Thymus (tissue), 14 donors: Measurements from ENCODE around the gene CCDC28B. TPM values are rescaled to one million over a fixed set of nuclear protein-coding genes. Genes with fewer than 3 reads are reported as not detected.
"Not testable (repeated sequence)": the region's sequence is repeated elsewhere in the genome, so short reads cannot be mapped to it uniquely, and the experiment has no call there.

Experiments used
- DNase-seq, 9 donors: peaks; one replicate each; pipeline ENCODE4 v3.0.0-alpha.2; 2013; ENCODE audit warnings: low spot score in 9 of 9, low read depth in 6 of 9, missing footprints in 1 of 9
- H3K27ac ChIP-seq, 2 donors: one replicate each; pipeline ENCODE4 v1.5.1; 2013; ENCODE audit warnings: control low read depth in 1 of 2, low read depth in 1 of 2, low read length in 1 of 2, mild to moderate bottlenecking in 1 of 2, moderate library complexity in 1 of 2
- H3K27me3 ChIP-seq, 2 donors: one replicate each; pipeline ENCODE4 v1.5.1; 2013; ENCODE audit warnings: low read length in 1 of 2; ENCODE audit not compliant: control insufficient read depth in 2 of 2, insufficient read depth in 1 of 2
- H3K36me3 ChIP-seq, 2 donors: one replicate each; pipeline ENCODE4 v1.5.1; 2013; ENCODE audit warnings: low read length in 1 of 2, mild to moderate bottlenecking in 1 of 2, moderate library complexity in 1 of 2; ENCODE audit not compliant: control insufficient read depth in 2 of 2, insufficient read depth in 2 of 2
- H3K4me1 ChIP-seq, 2 donors: one replicate each; pipeline ENCODE4 v1.5.1; 2013; ENCODE audit warnings: low read length in 2 of 2; ENCODE audit not compliant: control insufficient read depth in 2 of 2, insufficient read depth in 2 of 2
- H3K4me3 ChIP-seq, 2 donors: one replicate each; pipeline ENCODE4 v1.5.1; 2013; ENCODE audit warnings: low read length in 2 of 2, control low read depth in 1 of 2, mild to moderate bottlenecking in 1 of 2
- H3K9me3 ChIP-seq, 2 donors: one replicate each; pipeline ENCODE4 v1.5.1; 2013; ENCODE audit warnings: low read length in 1 of 2, mild to moderate bottlenecking in 1 of 2; ENCODE audit not compliant: control insufficient read depth in 2 of 2, insufficient read depth in 1 of 2
- WGBS: extraction: QIAGEN DNeasy Blood & Tissue Kit; methylation state at CpG from one replicate; pipeline ENCODE4 v1.1.7; 2013; 5-methylcytosine and 5-hydroxymethylcytosine counted together
- long read RNA-seq, 10 donors: transcript quantifications; one replicate each; lab custom pipeline, GENCODE V29; 2026
- polyA plus RNA-seq: library from polyadenylated mRNA; stranded (reverse); fragments of 200-250 nt; gene quantifications from one replicate; pipeline ENCODE4 v1.2.3, GENCODE V29; 2013
- total RNA-seq: library from RNA; stranded (reverse); fragments of 120-200 nt; gene quantifications from one replicate; pipeline ENCODE4 v1.2.4, GENCODE V29; 2013
- donor health status: healthy.

Gene CCDC28B
- total RNA-seq (64.1 TPM), polyA plus RNA-seq (28.7 TPM)
- long read RNA-seq, donor 1, partial matches to known transcripts: 0 of 2 reads
- long read RNA-seq, donor 1, other reads (novel, unspliced or antisense): 0 of 2 reads
- long read RNA-seq, donor 2, transcript CCDC28B-201 (6 exons, 1,089 nt): major isoform, 22 of 59 reads
- long read RNA-seq, donor 2, partial matches to known transcripts: 34 of 59 reads
- long read RNA-seq, donor 2, other reads (novel, unspliced or antisense): 0 of 59 reads
- long read RNA-seq, donor 3, transcript CCDC28B-201 (6 exons, 1,089 nt): major isoform, 27 of 39 reads
- long read RNA-seq, donor 3, partial matches to known transcripts: 11 of 39 reads
- long read RNA-seq, donor 3, other reads (novel, unspliced or antisense): 0 of 39 reads
- long read RNA-seq, donor 4, partial matches to known transcripts: 6 of 9 reads
- long read RNA-seq, donor 4, other reads (novel, unspliced or antisense): 0 of 9 reads
- long read RNA-seq, donor 5, transcript CCDC28B-205 (4 exons, 615 nt): minor isoform, 8 of 48 reads
- long read RNA-seq, donor 5, transcript CCDC28B-201 (6 exons, 1,089 nt): major isoform, 12 of 48 reads
- long read RNA-seq, donor 5, partial matches to known transcripts: 23 of 48 reads
- long read RNA-seq, donor 5, other reads (novel, unspliced or antisense): 5 of 48 reads
- long read RNA-seq, donor 6, partial matches to known transcripts: 7 of 12 reads
- long read RNA-seq, donor 6, other reads (novel, unspliced or antisense): 0 of 12 reads
- long read RNA-seq, donor 7, transcript CCDC28B-201 (6 exons, 1,089 nt): major isoform, 7 of 14 reads
- long read RNA-seq, donor 7, partial matches to known transcripts: 6 of 14 reads
- long read RNA-seq, donor 7, other reads (novel, unspliced or antisense): 0 of 14 reads
- long read RNA-seq, donor 8, partial matches to known transcripts: 0 of 5 reads
- long read RNA-seq, donor 8, other reads (novel, unspliced or antisense): 0 of 5 reads
- long read RNA-seq, donor 9, transcript CCDC28B-201 (6 exons, 1,089 nt): major isoform, 7 of 7 reads
- long read RNA-seq, donor 9, partial matches to known transcripts: 0 of 7 reads
- long read RNA-seq, donor 9, other reads (novel, unspliced or antisense): 0 of 7 reads
- long read RNA-seq, donor 10, transcript CCDC28B-201 (6 exons, 1,089 nt): major isoform, 11 of 25 reads
- long read RNA-seq, donor 10, partial matches to known transcripts: 12 of 25 reads
- long read RNA-seq, donor 10, other reads (novel, unspliced or antisense): 0 of 25 reads

- Histone ChIP-seq H3K27me3 (no peaks in the 10 kb centered on the region), H3K4me1 (peaks cover 17 to 50% of the 10 kb centered on the region in 2 donors), H3K4me3 (peak within 1 kb of the TSS; percentile 73 to 90), H3K36me3 (peaks cover 25 to 37% of the 10 kb centered on the region in 2 donors), H3K27ac (peak within 1 kb of the TSS; percentile 85 to 93), H3K9me3 (no peaks in the 10 kb centered on the region)
- peak in 5 of 9 donors; percentile 40 to 74 (median 56) for DNase-seq
- WGBS: 1% methylated on average over 34 of the region's 34 CpGs
Measured at GRCh38 chr1:32200226-32201010, at the start of gene CCDC28B. Gene CCDC28B (plus strand): TSS chr1:32200595. CDS start chr1:32201936, 1,341 bp downstream.

- no peak overlapping the region for H3K27ac ChIP-seq
- no peaks in the 10 kb centered on the region for H3K27me3 ChIP-seq
- no peak for DNase-seq
- no peak overlapping the region for H3K4me3 ChIP-seq
- H3K9me3 ChIP-seq: peaks cover 1 to 16% of the 10 kb centered on the region in 2 donors
- H3K36me3 ChIP-seq: peaks cover 10 to 29% of the 10 kb centered on the region in 2 donors
- 99% methylated on average over 9 of the region's 9 CpGs for WGBS
- no peaks in the 10 kb centered on the region for H3K4me1 ChIP-seq
Measured at GRCh38 chr1:32150847-32151246, 49.5 kb upstream of the CCDC28B start.

- Histone ChIP-seq H3K27me3 (no peaks in the 10 kb centered on the region), H3K36me3 (peaks cover 15 to 34% of the 10 kb centered on the region in 2 donors), H3K4me3 (no peak overlapping the region), H3K4me1 (no peaks in the 10 kb centered on the region), H3K9me3 (peaks cover 1 to 16% of the 10 kb centered on the region in 2 donors), H3K27ac (no peak overlapping the region)
- no peak for DNase-seq
- WGBS: 90% methylated on average over 5 of the region's 5 CpGs
Measured at GRCh38 chr1:32151319-32151787, 49.0 kb upstream of the CCDC28B start.

GRCh38 chr1:32159189-32159588 is 41.2 kb upstream of the CCDC28B start:
- DNase-seq: no peak
- peaks cover 68 to 82% of the 10 kb centered on the region in 2 donors for H3K36me3 ChIP-seq
- H3K4me3 ChIP-seq: no peak overlapping the region
- H3K4me1 ChIP-seq: no peaks in the 10 kb centered on the region
- no peak overlapping the region for H3K27ac ChIP-seq
- H3K27me3 ChIP-seq: no peaks in the 10 kb centered on the region
- 97% methylated on average over 3 of the region's 3 CpGs for WGBS
- no peaks in the 10 kb centered on the region for H3K9me3 ChIP-seq

GRCh38 chr1:32163405-32163804 is 37.0 kb upstream of the CCDC28B start:
- no peak for DNase-seq
- Histone ChIP-seq H3K4me1 (no peaks in the 10 kb centered on the region), H3K27ac (no peak overlapping the region), H3K9me3 (no peaks in the 10 kb centered on the region), H3K4me3 (no peak overlapping the region), H3K27me3 (no peaks in the 10 kb centered on the region), H3K36me3 (peaks cover 54 to 80% of the 10 kb centered on the region in 2 donors)
- 96% methylated on average over 2 of the region's 2 CpGs for WGBS

- not testable (repeated sequence) for H3K4me3 ChIP-seq, DNase-seq, H3K27me3 ChIP-seq, H3K27ac ChIP-seq, H3K4me1 ChIP-seq, H3K9me3 ChIP-seq
- H3K36me3 ChIP-seq: peaks cover 54 to 78% of the 10 kb centered on the region in 2 donors
- 97% methylated on average over 10 of the region's 10 CpGs for WGBS
Measured at GRCh38 chr1:32165633-32166032, 34.8 kb upstream of the CCDC28B start.

GRCh38 chr1:32170991-32171390 is 29.4 kb upstream of the CCDC28B start:
- Histone ChIP-seq H3K4me3 (no peak overlapping the region), H3K27me3 (no peaks in the 10 kb centered on the region), H3K9me3 (no peaks in the 10 kb centered on the region), H3K36me3 (peaks cover 48 to 78% of the 10 kb centered on the region in 2 donors), H3K27ac (no peak overlapping the region), H3K4me1 (peaks cover 14 to 18% of the 10 kb centered on the region in 2 donors)
- no peak for DNase-seq
- WGBS: 95% methylated on average over 4 of the region's 4 CpGs

- H3K9me3 ChIP-seq: no peaks in the 10 kb centered on the region
- H3K36me3 ChIP-seq: peaks cover 34 to 67% of the 10 kb centered on the region in 2 donors
- peak overlapping the region in 1 of 2 donors; percentile 60 for H3K27ac ChIP-seq
- 96% methylated on average over 1 of the region's 1 CpG for WGBS
- peak; percentile 57 to 89 (median 69) for DNase-seq
- H3K27me3 ChIP-seq: no peaks in the 10 kb centered on the region
- H3K4me3 ChIP-seq: no peak overlapping the region
- H3K4me1 ChIP-seq: peaks cover 14 to 18% of the 10 kb centered on the region in 2 donors
Measured at GRCh38 chr1:32172621-32173245, 27.7 kb upstream of the CCDC28B start.
